DND-41 (cell line): Measurements from ENCODE around the gene DNM3.

ENCODE experiments used
- ATAC-seq: fragments of 200-7000 bp; cut with Tn5 transposase; 3 replicates; pipeline ENCODE4 v1.9.1; 2021; ENCODE audit warnings: low read depth; ENCODE audit not compliant: insufficient read depth
- DNase-seq: peaks from one replicate; pipeline ENCODE4 v3.0.0-alpha.2; 2020
- H2AFZ ChIP-seq: 2 replicates; pipeline ENCODE4 v1.6.0; 2012; ENCODE audit warnings: low read depth, low read length
- H3K27ac ChIP-seq: 2 replicates; pipeline ENCODE4 v1.5.1; 2012; ENCODE audit warnings: low read length, inconsistent platforms
- H3K27me3 ChIP-seq: fragments of 200-600 bp; sonication (generic); 2 replicates; pipeline ENCODE4 v1.6.0; 2012; ENCODE audit warnings: low read length, mild to moderate bottlenecking, inconsistent platforms; ENCODE audit not compliant: insufficient read depth, poor library complexity
- H3K36me3 ChIP-seq: 2 replicates; pipeline ENCODE4 v1.5.1; 2012; ENCODE audit warnings: low read length, inconsistent platforms; ENCODE audit not compliant: insufficient read depth
- H3K4me1 ChIP-seq: 2 replicates; pipeline ENCODE4 v1.5.1; 2012; ENCODE audit warnings: mild to moderate bottlenecking, low read length; ENCODE audit not compliant: insufficient read depth
- H3K4me2 ChIP-seq: 2 replicates; pipeline ENCODE4 v1.6.0; 2012; ENCODE audit warnings: mild to moderate bottlenecking, moderate library complexity, low read length, inconsistent platforms; ENCODE audit not compliant: insufficient read depth
- H3K4me3 ChIP-seq, 2 experiments: fragments of 200-600 bp in 1 of 2; shearing (Covaris generic) in 1 of 2; 2 replicates each; pipeline ENCODE4 v1.5.1; 2012 to 2016; ENCODE audit warnings: inconsistent platforms in 2 of 2, low read length in 2 of 2, mild to moderate bottlenecking in 2 of 2, low read depth in 1 of 2, moderate library complexity in 1 of 2
- H3K79me2 ChIP-seq: 2 replicates; pipeline ENCODE4 v1.6.0; 2012; ENCODE audit warnings: low read length, inconsistent platforms; ENCODE audit not compliant: insufficient read depth
- H3K9ac ChIP-seq: 2 replicates; pipeline ENCODE4 v1.6.0; 2012; ENCODE audit warnings: low read depth, mild to moderate bottlenecking, inconsistent platforms, low read length, moderate library complexity
- H3K9me3 ChIP-seq: 2 replicates; pipeline ENCODE4 v1.5.1; 2012; ENCODE audit warnings: low read length, moderate library complexity, mild to moderate bottlenecking, inconsistent platforms; ENCODE audit not compliant: insufficient read depth, severe bottlenecking
- H4K20me1 ChIP-seq: 2 replicates; pipeline ENCODE4 v1.6.0; 2012; ENCODE audit warnings: low read length; ENCODE audit not compliant: insufficient read depth
- CTCF ChIP-seq: IDR thresholded peaks from 2 replicates; pipeline ENCODE4 v1.5.1; 2012; ENCODE audit warnings: borderline replicate concordance, low read length, moderate library complexity, mild to moderate bottlenecking; ENCODE audit not compliant: poor library complexity, severe bottlenecking; ENCODE audit errors: extremely low read depth
- EZH2 ChIP-seq: IDR thresholded peaks from 3 replicates; pipeline ENCODE4 v1.6.1; 2012; ENCODE audit warnings: borderline replicate concordance, low read depth, mild to moderate bottlenecking, moderate library complexity, low read length, inconsistent platforms; ENCODE audit not compliant: severe bottlenecking

Gene DNM3

DNA sequence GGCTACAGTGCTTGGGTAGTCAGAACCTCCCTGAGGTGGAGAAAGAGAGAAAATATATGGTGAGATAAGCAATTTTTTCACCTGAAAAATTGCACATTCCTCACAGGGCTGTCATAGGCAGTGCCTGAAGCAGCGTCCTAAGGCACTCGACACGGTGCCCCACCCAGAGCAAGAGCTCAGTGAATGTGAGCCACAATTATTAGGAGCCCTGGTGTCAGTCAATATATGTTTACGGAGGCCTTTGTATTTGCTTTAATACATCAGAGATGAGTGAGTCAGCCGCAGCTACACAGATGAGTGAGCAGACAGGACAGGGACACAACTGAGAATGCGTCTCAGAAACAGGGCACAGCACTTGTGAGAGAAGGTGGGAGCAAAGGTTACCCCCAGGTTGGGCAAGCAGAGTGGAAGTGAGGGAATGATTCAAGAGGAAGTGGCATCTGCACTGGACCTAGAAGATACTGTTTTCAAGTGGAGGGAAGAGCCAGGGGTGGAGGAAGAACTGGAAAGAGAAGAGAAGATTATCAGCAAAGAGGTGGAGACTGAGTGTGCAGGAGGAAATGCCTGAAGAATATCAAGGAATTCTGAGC is 607.8 kb downstream of the DNM3 start:
- Histone ChIP-seq H3K36me3 (no peaks in the 10 kb centered on the region), H3K9me3 (no peaks in the 10 kb centered on the region), H3K27ac (no peak overlapping the region), H3K27me3 (no peaks in the 10 kb centered on the region), H2AFZ (0 out of 2 replicates have a peak overlapping the region, but pooled peaks have one; percentile 26), H3K9ac (no peak overlapping the region), H4K20me1 (no peaks in the 10 kb centered on the region), H3K4me2 (no peak overlapping the region), H3K4me1 (peaks cover 20% of the 10 kb centered on the region), H3K4me3 (no peak overlapping the region), H3K79me2 (peaks cover 6% of the 10 kb centered on the region; the same call in 1 of the 2 replicates)
- DNase-seq = no peak
- TF ChIP-seq CTCF (no peak), EZH2 (no peak)
- no peak for ATAC-seq

DNA sequence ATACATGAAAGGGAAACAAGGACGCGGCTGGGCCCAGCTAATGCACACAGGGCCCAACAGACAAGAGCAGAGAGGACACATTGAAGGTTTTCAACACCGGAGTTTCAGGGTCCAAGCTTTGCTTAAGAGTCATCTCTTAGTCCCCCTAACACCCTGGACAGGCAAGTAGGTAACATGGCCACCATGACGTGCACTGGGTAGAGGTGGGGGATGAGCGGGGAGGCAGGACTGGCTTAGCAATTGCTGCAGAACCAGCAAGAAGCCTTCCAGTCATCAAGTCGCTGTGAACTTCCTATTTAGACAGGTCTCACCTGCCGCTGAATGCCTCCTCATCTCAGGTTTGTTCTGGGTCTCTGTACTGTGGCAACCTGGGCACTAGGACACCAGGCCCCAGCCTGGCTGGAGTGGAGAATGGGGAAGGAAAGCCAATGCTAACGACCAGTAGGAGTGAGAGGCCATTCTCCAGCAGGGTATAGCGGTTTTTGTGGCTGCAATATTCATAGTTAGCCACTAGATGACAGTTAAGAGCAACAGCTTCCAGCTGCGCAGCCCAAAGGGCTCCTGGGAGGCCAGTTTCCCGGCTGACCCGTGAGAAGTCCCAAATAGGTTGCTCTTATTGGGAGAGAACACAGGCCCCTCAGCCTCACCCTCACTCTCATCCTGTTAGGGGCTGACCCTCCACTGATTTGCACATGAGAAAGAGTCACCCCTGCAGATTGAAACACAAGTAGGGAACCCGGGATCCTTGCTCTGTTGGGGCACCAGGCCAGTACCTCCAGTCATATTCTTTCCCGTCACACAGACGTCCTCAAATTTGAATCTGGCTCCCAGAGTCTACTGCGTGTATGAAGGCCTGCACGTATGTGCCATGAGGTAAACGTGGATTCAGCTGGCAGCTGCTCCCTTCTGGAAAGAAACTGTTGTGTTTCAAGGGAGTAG is 608.6 kb downstream of the DNM3 start:
- peak overlapping the region; percentile 66; the same call in 1 of the 2 replicates for H2AFZ ChIP-seq
- DNase-seq = peak; percentile 27
- H3K4me1 ChIP-seq = peaks cover 12% of the 10 kb centered on the region

DNA sequence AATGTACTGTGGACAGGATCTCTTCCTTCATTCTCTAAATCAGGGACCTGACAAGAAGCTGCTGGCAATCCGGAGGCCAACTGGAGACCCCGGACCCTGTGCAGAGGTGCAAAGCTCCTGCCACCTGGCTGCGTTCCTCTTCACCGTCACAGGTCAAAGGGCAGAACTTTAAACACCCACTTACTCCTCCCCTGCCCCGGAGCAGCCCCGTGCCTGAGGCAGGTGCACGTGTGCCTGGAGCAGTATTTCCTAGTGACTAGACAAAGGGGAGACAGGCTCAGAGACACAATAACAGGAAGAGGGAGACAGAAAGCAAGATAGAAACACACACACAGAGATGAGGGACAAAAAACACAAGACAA is 609.2 kb downstream of the DNM3 start:
- H3K4me1 ChIP-seq = peaks cover 8% of the 10 kb centered on the region
- no peak for DNase-seq
- no peaks in the 10 kb centered on the region for H3K27me3 ChIP-seq
- H4K20me1 ChIP-seq = no peaks in the 10 kb centered on the region
- no peaks in the 10 kb centered on the region for H3K79me2 ChIP-seq
- H3K9ac ChIP-seq = no peak overlapping the region
- peak overlapping the region; percentile 66 for H2AFZ ChIP-seq
- ATAC-seq = peak; percentile 25; the same call in 1 of the 3 replicates
- no peak overlapping the region for H3K4me3 ChIP-seq
- H3K4me2 ChIP-seq = no peak overlapping the region
- TF ChIP-seq CTCF (no peak), EZH2 (no peak)
- no peaks in the 10 kb centered on the region for H3K9me3 ChIP-seq
- H3K36me3 ChIP-seq = no peaks in the 10 kb centered on the region
- H3K27ac ChIP-seq = no peak overlapping the region

More for the DNA sequence above, 608.6 kb downstream of the DNM3 start:
- TF ChIP-seq CTCF (peak; percentile 72), EZH2 (no peak)
- peak; percentile 86 for ATAC-seq
- Histone ChIP-seq H3K27me3 (no peaks in the 10 kb centered on the region), H3K27ac (no peak overlapping the region), H3K4me2 (no peak overlapping the region), H3K79me2 (no peaks in the 10 kb centered on the region), H4K20me1 (no peaks in the 10 kb centered on the region), H3K4me3 (no peak overlapping the region), H3K9ac (no peak overlapping the region), H3K36me3 (no peaks in the 10 kb centered on the region), H3K9me3 (no peaks in the 10 kb centered on the region)
